Spleen (tissue), 7 donors: ENCODE results near the gene CCDC92B.

Experiments
- CTCF ChIP-seq, 11 experiments: fragments of 200-600 bp in 7 of 11; fragments of 450-650 bp in 4 of 11; sonication (generic) in 4 of 11; IDR thresholded peaks in 8 of 11; conservative IDR thresholded peaks in 3 of 11; 1 replicate in 7 of 11; 2 replicates in 4 of 11; pipeline versions ENCODE4 v1.4.0 to v1.8.0; 2016 to 2021; ENCODE audit warnings: antibody characterized with exemption in 11 of 11, inconsistent platforms in 4 of 11, mild to moderate bottlenecking in 1 of 11
- POLR2A ChIP-seq, 3 donors: fragments of 450-650 bp; IDR thresholded peaks; one replicate each; pipeline ENCODE4 v1.5.1; 2017; ENCODE audit warnings: antibody characterized with exemption in 3 of 3, mild to moderate bottlenecking in 1 of 3
- POLR2AphosphoS5 ChIP-seq, 3 donors: sonication (generic); formaldehyde crosslinking; IDR thresholded peaks; one replicate each; pipeline ENCODE4 v1.5.1; 2017; ENCODE audit warnings: antibody characterized with exemption in 3 of 3
- donor health status: DM: no; HTN: no; CAD: no; lungs with moderate emphysema.
- donor health status: DM: no; HTN: no; CAD: no.
- donor health status: DM: no; HTN: no; CAD: no.

DNA sequence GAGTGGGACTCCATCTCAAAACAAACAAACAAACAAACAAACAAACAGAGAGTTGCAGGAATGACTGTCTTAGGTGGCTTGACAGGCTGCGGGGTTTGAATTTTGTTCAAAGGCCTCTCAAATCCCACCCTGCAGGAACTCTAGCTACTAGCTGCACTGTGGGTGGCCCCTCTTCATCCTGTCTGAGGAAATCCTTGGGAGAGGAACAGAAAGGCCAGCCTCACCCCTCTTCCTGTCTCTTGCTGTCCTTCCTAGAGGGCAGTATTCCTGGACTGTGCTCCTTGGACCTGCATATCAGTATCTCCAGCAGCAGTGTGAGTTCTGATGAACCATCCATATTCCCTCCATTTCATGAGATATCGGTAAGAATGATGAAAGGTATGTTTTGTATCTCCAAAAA, 2.0 kb upstream of the CCDC92B start:
- TF ChIP-seq POLR2A (IDR thresholded peaks at IDR 0.05) (no peak), CTCF (IDR thresholded peaks at IDR 0.05 in 8 of 11, conservative IDR thresholded peaks at IDR 0.05 in 3 of 11) (no peak), POLR2AphosphoS5 (IDR thresholded peaks at IDR 0.05) (no peak)
